Erythroblast (primary cell): ENCODE measurements around the gene DDN.

Experiments
- GATA1 ChIP-seq: IDR thresholded peaks from 2 replicates; pipeline ENCODE4 v1.6.1; 2011; ENCODE audit warnings: low read depth, mild to moderate bottlenecking, control low read depth, low read length, moderate library complexity
- POLR2A ChIP-seq: IDR thresholded peaks from 2 replicates; pipeline ENCODE4 v1.6.1; 2011; ENCODE audit warnings: mild to moderate bottlenecking, low read length

DNA sequence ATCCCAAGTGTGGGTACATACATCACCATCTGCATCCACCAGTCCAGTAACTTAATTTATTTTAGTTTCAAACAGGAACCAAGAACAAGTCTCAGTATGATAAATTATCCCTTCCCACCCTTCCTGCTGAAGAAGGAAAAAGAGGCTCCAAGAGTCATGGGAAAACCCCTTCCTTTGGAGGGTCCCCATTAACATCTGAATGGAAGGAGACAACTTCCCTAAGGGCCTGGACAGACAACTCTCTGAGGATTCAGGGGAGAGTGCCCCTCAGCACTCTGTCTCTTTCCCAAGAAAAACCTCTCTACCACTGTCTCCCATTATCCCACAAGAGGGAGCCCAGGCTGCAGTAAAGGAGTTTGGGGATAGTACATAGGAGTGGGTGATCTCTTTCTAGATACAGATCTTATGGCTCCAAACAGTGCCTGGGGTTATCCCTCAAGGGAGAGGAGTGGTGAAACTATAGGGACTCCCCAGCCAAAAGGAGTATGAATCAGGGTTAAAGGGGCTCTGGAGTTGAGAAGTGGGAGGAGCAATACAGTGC is 33.8 kb downstream of the DDN start:
- TF ChIP-seq POLR2A: no peak
- TF ChIP-seq GATA1: no peak
